Measurements from ENCODE around the gene FYN.

The FYN gene

DNA sequence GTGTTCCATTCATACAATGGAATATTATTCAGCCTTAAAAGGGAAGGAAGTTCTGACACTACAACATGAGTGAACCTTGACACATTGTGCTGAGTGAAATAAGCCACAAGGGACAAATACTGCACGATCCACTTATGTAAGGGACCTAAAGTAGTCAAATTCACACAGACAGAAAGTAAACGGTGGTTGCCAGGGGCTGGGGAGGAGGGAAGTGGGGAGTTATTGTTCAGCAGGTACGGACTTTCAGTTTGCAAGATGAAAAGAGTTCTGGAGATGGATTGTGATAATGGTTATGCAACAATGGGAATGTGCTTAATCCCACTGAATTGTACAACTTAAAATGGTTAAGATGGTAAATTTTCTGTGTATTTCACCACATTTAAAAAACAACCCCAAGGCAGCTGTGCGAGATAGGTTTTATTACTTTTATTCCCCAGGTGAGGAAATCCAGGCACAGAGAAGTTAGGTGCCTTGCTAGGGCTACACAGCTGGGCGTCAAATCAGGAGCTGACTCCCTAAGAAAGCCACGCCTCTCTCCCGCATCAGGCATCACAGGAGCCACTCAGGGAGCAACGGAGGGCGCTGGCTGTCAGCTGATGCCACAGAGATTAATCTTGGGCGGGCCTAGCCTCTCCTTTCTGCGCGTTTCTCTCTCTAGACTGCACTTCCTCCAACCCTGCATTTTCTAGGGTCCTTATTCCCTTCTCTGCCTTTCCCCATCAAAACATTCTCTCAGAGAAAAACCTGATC lies 258.2 kb downstream of the FYN start:
- no peak for DNase-seq

DNA sequence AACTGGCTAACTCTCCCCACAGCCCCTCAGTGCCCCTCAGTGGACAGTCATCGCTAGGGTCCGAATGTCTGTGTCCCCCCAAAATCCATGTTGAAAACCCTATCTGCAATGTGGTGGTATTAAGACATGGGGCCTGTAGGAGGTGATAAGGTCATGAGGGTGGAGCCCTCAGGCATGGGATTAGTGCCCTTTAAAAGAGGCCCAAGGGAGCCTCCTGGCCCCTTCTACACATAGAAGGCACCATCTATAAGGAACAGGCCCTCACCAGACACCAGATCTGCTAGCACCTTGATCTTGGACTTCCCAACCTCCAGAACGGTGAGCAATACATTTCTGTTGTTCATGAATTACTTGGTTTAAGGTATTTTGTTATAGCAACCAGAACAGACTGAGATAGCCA lies 260.9 kb downstream of the FYN start:
- DNase-seq = no peak

DNA sequence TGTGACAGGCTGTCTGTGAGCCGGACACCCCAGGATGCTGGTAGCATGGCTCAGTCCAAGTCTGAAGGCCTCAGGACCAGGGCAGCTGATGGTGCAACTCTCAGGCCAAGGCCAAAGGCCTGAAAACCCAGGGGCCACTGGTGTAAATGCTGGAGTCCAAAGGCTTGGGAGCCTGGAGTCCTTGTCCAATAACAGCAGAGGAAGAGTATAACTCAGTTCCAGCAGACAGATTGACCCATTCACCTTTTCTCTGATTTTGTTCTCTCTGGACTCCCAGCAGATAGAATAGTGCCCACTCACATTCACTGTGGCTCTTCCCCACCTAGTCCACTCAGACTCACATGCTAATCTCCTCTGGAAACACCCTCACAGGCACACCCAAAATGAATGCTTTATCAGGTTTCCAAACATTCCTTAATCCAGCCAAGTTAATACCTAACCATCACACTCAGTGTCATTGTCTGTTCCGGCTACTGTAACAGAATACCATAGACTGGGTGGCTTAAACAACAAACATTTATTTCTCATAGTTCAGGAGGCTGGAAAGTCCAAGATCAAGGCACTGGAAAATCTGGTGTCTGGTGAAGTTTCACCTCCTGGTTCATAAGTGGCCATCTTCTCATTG lies 262.6 kb downstream of the FYN start:
- no peak for DNase-seq

Data from Kasumi-1 (cell line).